ENCODE results near the gene LRRTM4. TPM values are rescaled to one million over a fixed set of nuclear protein-coding genes. Genes with fewer than 3 reads are reported as not detected.

The LRRTM4 gene
- total RNA-seq, 1 donor from 2014 or later = not detected

DNA sequence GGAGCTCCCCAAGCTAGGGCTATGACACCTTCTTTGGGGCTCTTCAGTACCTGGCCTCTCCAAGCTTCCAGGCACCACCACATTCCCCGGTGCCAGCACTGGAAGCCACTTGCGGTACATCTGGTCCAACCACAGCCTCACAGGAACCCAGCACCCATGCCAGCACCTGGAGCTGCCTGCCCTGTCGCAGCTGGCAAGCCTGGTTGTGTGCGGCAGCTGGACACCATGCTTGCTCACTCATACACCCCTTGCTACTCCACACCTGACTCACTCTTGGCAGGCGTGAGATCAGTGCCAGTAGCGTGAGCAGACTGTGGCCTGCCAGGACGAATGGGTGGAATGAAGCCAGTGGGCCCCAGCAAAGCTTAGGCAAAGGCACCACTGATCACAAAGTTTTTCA lies 34.0 kb downstream of the LRRTM4 start:
- no peak for FAIRE-seq
- TF ChIP-seq, protein P1, sequence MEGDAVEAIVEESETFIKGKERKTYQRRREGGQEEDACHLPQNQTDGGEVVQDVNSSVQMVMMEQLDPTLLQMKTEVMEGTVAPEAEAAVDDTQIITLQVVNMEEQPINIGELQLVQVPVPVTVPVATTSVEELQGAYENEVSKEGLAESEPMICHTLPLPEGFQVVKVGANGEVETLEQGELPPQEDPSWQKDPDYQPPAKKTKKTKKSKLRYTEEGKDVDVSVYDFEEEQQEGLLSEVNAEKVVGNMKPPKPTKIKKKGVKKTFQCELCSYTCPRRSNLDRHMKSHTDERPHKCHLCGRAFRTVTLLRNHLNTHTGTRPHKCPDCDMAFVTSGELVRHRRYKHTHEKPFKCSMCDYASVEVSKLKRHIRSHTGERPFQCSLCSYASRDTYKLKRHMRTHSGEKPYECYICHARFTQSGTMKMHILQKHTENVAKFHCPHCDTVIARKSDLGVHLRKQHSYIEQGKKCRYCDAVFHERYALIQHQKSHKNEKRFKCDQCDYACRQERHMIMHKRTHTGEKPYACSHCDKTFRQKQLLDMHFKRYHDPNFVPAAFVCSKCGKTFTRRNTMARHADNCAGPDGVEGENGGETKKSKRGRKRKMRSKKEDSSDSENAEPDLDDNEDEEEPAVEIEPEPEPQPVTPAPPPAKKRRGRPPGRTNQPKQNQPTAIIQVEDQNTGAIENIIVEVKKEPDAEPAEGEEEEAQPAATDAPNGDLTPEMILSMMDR (IDR thresholded peaks at IDR 0.05; ENCODE audit: insufficient read depth, low read length, severe bottlenecking) = no peak
- no peaks in the 10 kb centered on the region for H3K36me3 ChIP-seq (ENCODE audit: control insufficient read depth, insufficient read depth, low read length)
- H3K4me3 ChIP-seq (ENCODE audit: low read depth, low read length) = no peak overlapping the region
- no peak for DNase-seq (ENCODE audit: low read depth)
- no peaks in the 10 kb centered on the region for H3K27me3 ChIP-seq (ENCODE audit: control insufficient read depth, insufficient read depth, low read length)

DNA sequence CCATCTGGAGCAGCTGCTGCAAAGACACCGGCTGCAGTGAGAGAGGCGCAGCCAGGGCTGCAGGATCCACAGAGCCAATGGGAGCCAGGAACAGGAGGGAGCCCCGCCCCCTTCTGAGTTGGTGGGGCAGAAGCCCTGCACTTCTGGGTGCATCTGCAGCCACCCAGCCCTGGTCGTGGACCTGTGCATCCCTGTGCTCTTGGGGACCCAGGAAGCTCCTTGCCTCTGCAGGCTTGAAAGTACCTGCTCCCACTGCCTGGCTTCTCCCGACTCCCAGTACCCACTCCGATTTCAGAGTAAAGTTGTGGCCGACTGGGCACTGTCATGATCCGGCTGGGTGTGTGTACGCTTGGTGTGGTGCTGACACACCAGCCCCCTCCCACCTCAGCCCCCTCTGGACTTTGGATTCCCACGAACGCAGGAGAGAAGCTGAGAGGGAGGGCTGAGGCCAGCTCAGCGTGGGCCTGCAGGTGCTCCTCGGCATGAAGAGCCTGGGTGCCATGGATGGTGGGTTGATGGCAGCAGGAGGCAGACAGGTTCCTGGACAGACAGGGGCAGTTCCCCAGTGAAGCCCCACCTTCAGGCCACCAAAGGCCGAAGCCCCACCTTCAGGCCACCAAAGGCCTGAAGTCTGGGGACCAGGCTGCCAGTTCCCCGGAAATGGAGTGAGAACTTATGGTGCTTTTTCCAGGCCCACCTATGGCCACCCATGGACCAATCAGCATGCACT lies 34.9 kb downstream of the LRRTM4 start:
- DNase-seq (ENCODE audit: low read depth) = no peak
- FAIRE-seq = no peak
- Histone ChIP-seq H3K27me3 (ENCODE audit: control insufficient read depth, insufficient read depth, low read length) (no peaks in the 10 kb centered on the region), H3K36me3 (ENCODE audit: control insufficient read depth, insufficient read depth, low read length) (no peaks in the 10 kb centered on the region), H3K4me3 (ENCODE audit: low read depth, low read length) (no peak overlapping the region)
- TF ChIP-seq, protein P1 (IDR thresholded peaks at IDR 0.05; ENCODE audit: insufficient read depth, low read length, severe bottlenecking) = no peak

DNA sequence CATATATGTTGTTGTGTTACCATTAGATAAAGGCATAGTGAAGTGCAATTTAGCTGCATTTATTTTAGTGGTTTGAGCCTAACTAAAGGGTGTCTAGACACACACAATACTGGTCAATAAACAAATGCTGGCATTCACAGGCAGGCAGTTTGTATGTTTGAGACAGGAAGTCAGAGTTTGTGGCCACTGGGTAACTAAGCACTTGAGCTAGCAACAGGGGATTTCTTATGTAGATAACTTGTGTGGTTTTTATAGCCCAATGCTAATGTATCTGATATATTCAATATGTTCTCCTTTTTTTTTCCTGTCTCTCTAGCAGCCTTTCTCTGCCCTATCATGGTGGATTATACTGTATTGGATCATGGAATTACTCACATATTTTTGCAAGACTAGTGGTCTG lies 38.1 kb downstream of the LRRTM4 start:
- DNase-seq (ENCODE audit: low read depth) (no peak), FAIRE-seq (no peak)
- H3K27me3 ChIP-seq (ENCODE audit: control insufficient read depth, insufficient read depth, low read length) = no peaks in the 10 kb centered on the region
- H3K36me3 ChIP-seq (ENCODE audit: control insufficient read depth, insufficient read depth, low read length) = no peaks in the 10 kb centered on the region
- no peak overlapping the region for H3K4me3 ChIP-seq (ENCODE audit: low read depth, low read length)
- TF ChIP-seq, protein P1 (IDR thresholded peaks at IDR 0.05; ENCODE audit: insufficient read depth, low read length, severe bottlenecking) = no peak

DNA sequence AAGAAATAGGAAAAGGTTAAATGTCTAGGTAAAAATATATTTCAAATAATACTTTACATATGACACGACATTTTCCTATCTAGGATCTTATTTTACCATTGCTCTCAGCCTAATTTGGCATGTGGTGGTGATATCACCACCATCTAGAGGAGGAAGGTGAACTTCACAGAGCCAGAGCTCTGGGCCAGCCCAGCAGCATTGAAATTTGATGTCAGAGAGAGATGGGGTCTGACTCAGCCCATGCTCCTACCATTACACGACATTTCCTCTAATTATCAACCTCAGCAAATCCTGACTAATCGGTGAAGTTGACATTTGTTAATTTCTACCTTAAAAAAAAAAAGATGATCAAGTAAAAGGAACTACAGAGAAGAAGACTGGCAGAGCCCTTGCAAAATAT lies 42.3 kb downstream of the LRRTM4 start:
- DNase-seq (ENCODE audit: low read depth) (no peak), FAIRE-seq (no peak)
- Histone ChIP-seq H3K27me3 (ENCODE audit: control insufficient read depth, insufficient read depth, low read length) (no peaks in the 10 kb centered on the region), H3K36me3 (ENCODE audit: control insufficient read depth, insufficient read depth, low read length) (no peaks in the 10 kb centered on the region), H3K4me3 (ENCODE audit: low read depth, low read length) (no peak overlapping the region)
- TF ChIP-seq, protein P1 (IDR thresholded peaks at IDR 0.05; ENCODE audit: insufficient read depth, low read length, severe bottlenecking) = no peak

DNA sequence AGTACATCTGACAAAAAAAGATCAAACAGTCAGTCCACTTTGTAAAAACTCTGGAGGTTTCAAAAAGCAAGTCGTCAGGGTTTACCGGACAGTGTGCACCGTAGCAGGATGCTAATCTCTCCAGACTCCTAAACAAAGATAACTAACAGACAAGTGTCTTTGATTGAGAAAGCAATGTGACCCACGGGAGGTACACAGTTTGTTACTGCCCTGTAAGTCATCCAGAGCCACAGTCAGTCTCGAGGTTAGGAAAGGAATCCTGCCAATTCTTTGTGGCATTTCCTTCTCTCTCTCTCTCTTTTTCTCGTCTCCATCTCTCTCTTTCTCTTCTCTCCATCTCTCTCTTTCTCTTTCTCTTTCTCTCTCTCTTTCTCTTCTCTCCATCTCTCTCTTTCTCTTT lies 42.8 kb downstream of the LRRTM4 start:
- H3K27me3 ChIP-seq (ENCODE audit: control insufficient read depth, insufficient read depth, low read length) = no peaks in the 10 kb centered on the region
- DNase-seq (ENCODE audit: low read depth) (no peak), FAIRE-seq (peak; percentile 95)
- TF ChIP-seq, protein P1 (IDR thresholded peaks at IDR 0.05; ENCODE audit: insufficient read depth, low read length, severe bottlenecking) = no peak
- no peak overlapping the region for H3K4me3 ChIP-seq (ENCODE audit: low read depth, low read length)
- H3K36me3 ChIP-seq (ENCODE audit: control insufficient read depth, insufficient read depth, low read length) = no peaks in the 10 kb centered on the region

DNA sequence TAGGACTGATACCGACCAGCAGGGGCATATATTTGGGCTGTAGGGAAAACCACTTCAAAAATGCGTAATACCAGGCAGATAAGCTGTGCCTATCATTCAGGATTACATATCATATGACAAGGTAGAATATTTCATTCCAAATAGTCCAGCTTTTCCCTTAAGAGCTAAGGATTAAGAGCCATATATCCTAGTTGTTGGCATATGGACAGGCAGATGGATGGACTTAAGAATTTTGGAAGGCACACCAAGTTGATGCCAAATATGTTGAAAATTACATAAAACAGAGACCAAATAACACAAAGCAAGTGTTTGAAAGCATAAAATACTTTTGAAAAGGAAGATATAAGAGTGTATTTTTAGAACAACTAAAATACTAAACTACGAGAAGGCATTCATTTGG lies 52.1 kb downstream of the LRRTM4 start:
- Histone ChIP-seq H3K36me3 (ENCODE audit: control insufficient read depth, insufficient read depth, low read length) (no peaks in the 10 kb centered on the region), H3K4me3 (ENCODE audit: low read depth, low read length) (no peak overlapping the region), H3K27me3 (ENCODE audit: control insufficient read depth, insufficient read depth, low read length) (no peaks in the 10 kb centered on the region)
- TF ChIP-seq, protein P1 (IDR thresholded peaks at IDR 0.05; ENCODE audit: insufficient read depth, low read length, severe bottlenecking) = no peak
- FAIRE-seq (no peak), DNase-seq (ENCODE audit: low read depth) (no peak)

Measured in bronchial epithelial cell (primary cell).